ENCODE results near the gene JMJD1C.

JMJD1C gene

GRCh38 chr10:63480237-63480636, 14.5 kb upstream of the JMJD1C start:
- in situ Hi-C loops (cut with MboI; ENCODE audit: low sequenced_read_pairs): no loop called here

GRCh38 chr10:63478564-63478963, 12.8 kb upstream of the JMJD1C start:
- in situ Hi-C loops (cut with MboI; ENCODE audit: low sequenced_read_pairs): no loop called here

DNA sequence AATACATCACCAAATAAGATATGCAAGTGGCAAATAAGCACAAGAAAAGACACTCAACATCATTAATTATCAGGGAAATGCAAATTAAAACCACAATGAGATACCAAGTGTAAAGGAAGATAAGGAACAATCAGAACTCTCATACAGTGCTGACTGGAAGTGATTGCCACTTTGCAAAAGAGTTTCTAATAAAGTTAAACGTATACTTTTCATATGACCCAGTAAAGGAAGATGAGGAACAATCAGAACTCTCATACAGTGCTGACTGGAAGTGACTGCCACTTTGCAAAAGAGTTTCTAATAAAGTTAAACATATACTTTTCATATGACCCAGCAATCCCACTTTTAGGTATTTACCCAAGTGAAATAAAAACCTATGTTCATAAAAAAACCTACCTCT, 12.2 kb upstream of the JMJD1C start:
- in situ Hi-C loops (cut with MboI; ENCODE audit: low sequenced_read_pairs): no loop called here

DNA sequence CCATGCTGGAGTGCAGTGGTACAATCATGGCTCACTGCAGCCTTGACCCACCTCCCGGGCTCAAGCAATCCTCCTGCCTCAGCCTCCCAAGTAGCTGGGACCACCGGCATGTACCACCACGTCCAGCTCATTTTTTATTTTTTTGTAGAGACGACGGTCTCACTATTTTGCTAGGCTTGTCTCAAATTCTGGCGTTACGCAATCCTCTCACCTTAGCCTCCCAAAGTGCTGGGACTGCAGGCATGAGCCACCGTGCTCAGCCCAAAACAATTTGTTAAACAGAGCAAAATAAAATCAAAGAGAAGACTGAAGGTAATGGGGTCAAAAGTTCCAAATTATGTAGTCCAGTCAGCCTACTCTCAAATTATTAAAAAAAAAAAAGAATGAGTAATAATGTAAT, 8.7 kb upstream of the JMJD1C start:
- in situ Hi-C loops (cut with MboI; ENCODE audit: low sequenced_read_pairs): no loop called here

DNA sequence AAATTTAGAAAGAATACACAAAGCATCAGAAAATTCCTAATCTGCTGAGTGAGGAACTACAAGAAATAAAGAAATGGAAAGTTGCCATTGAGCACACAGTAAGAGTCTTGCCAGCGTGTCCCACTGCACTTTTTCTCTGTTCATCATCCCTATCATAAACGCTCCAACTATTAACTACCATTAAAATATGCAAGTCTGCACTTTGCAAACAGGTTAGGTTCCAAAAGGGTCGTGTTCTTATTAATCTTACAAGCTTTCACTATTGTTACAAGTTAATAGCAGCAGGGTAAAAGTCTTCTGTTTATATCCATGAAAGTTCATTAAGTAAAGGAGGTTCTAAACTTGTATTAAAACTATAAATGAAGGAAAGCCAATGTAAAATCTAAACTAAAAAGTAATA, 5.2 kb upstream of the JMJD1C start:
- in situ Hi-C loops (cut with MboI; ENCODE audit: low sequenced_read_pairs): no loop called here

DNA sequence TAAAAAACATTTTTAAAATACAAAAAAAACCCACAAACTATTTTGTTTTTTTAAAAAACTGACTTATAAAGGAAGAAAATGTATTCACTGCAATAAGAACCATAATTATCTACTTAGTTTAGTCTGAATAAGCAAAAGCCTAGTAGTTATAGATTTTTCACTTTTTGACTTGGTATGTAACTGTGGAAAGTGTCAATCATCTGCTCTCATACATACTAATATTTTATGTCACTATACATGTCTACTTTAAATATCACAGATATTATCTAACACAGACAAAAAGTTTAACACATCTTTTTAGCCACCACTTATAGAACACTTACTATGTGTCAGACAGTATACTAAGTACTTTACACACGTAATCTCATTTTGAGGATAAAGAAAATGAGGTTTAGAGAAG, 3.2 kb upstream of the JMJD1C start:
- in situ Hi-C loops (cut with MboI; ENCODE audit: low sequenced_read_pairs): no loop called here

DNA sequence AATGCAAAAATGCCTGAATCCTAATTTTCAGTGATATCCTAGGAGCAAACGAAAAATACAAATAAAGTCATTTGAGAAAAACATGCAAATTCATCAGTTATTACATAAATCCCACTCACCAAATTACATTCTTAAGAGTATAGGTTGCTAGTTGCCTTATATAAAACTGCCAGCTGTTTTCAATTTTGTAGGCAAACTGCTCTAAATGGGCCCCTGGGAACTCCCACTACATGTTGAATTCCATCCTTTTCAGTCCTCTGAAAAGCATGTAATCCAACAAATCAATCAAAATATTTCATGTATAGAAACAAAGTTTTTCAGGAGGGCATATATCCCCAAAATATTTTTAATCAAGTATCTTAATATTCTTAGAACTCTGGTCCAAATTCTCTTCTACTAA, 2.1 kb upstream of the JMJD1C start:
- in situ Hi-C loops (cut with MboI; ENCODE audit: low sequenced_read_pairs): no loop called here

GRCh38 chr10:63466144-63466935, 563 bp upstream of the JMJD1C start:
- in situ Hi-C loops (cut with MboI; ENCODE audit: low sequenced_read_pairs): no loop called here

GRCh38 chr10:63464402-63465292, 1.1 kb downstream of the JMJD1C start:
- in situ Hi-C loops (cut with MboI; ENCODE audit: low sequenced_read_pairs): no loop called here

DNA sequence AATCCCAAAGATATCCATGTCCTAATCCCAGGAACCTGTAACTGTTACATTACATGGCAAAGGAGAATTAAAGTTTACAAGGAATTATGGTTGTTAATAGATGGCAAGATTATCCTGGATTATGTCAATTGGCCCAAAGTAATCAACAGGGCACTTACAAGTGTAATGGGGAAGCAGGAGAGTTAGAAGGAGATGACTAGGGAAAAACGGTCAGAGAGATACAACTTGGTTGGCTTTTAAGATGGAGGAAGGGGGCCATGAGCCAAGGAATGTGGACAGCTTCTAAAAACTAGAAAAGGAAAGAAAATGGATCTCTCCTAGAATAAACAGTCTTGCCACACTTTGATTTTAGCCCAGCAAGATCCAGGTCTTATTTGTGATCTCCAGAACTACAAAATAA, 3.3 kb downstream of the JMJD1C start:
- in situ Hi-C loops (cut with MboI; ENCODE audit: low sequenced_read_pairs): no loop called here

- in situ Hi-C loops (cut with MboI; ENCODE audit: low sequenced_read_pairs): no loop called here
These were observed 7.6 kb downstream of the JMJD1C start for GRCh38 chr10:63458177-63458576.

DNA sequence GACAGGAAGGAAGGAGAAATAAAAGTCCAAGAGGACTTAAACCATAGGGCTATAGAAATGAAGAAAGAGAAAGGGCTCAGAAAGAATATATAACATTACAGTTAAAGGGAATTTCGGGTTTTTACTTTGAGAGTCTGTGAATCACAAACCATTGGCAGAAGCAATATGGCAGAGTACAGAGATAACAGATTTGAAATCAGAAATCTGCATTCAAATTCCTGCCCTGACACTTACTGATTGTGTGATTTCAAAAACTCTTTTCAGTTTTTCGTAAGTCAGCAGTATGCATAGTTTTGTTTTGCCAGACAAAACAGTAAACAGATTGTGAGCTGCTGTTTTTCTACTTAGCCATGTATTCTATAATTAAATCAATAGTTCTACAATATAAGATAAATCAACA, 8.2 kb downstream of the JMJD1C start:
- in situ Hi-C loops (cut with MboI; ENCODE audit: low sequenced_read_pairs): no loop called here

GRCh38 chr10:63456437-63457210, 9.2 kb downstream of the JMJD1C start:
- in situ Hi-C loops (cut with MboI; ENCODE audit: low sequenced_read_pairs): no loop called here

DNA sequence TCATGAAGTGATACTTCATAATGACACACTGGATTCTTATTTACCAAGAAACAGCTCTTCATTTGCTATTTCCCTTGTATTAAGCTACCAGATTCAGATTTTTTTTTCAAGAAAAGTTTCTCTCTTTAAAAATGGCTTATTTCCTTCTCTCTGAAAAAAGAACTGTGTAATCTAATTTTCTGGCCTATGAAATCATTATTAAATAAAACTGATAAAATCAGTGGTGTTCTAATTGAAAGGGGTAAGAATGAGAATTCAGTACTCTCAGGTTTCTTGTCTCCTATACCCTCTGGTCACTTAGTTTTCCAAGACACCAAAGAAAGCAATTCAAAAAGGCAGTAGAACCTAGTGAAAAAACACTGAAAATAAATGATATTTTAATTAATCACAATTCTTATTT, 10.3 kb downstream of the JMJD1C start:
- in situ Hi-C loops (cut with MboI; ENCODE audit: low sequenced_read_pairs): no loop called here

DNA sequence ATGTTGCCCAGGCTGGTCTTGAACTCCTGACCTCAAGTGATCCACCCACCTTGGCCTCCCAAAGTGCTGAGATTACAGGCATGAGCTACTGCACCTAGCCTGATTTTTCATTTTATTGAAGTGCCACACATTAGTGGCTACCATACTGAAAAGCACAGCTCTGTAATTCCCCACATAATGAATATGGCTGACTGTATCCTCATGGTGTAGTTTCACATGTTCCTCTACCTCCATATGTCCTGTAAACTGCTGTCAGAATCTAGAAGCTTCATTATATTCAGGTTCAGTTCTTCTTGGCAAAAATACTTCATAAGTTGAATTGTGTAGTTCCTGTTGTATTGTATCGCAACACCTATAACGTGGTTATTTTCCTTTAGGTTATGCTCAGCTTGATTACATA, 11.1 kb downstream of the JMJD1C start:
- in situ Hi-C loops (cut with MboI; ENCODE audit: low sequenced_read_pairs): no loop called here

DNA sequence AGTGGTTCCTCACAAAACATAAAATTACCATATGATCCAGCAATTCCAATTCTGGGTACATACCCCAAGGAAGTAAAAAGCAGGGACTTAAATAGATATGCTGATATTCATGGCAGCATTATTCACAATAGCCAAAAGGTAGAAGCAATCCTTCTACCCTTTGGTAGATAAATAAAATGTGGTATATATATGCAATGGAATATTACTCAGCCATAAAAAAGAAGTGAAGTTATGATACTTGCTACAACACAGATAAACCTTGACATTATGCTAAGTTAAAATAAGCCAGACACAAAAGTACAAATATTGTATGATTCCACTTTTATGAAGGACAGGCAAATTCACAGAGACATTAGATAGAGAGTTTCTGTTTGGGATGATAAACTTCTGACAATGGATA, 13.3 kb downstream of the JMJD1C start:
- in situ Hi-C loops (cut with MboI; ENCODE audit: low sequenced_read_pairs): no loop called here

- in situ Hi-C loops (cut with MboI; ENCODE audit: low sequenced_read_pairs): no loop called here
These were observed 18.9 kb downstream of the JMJD1C start for GRCh38 chr10:63446716-63447440.

- in situ Hi-C loops (cut with MboI; ENCODE audit: low sequenced_read_pairs): no loop called here
These were observed 24.4 kb downstream of the JMJD1C start for GRCh38 chr10:63441404-63441803.

DNA sequence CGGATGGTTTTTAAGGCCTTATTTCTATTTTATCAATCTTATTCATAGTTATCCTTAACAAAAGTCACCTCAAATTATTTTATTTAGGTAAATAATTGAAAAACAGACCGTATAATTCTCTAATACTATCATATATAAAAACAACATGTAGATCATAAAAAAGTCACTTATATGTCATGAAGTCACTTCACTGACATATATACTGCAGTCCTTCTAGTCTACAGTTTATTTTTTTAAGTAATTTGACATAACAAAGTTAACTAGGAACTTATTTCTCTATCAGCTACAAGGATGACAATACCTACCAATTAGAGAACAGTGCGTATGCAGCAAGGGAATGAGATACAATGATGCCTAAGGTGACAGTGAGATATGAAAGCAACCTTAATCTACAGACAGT, 26.2 kb downstream of the JMJD1C start:
- in situ Hi-C loops (cut with MboI; ENCODE audit: low sequenced_read_pairs): no loop called here
